GM21825 (cell line): ENCODE data around the gene ADORA1.

Experiments
- ATAC-seq: cut with Tn5 transposase; IDR thresholded peaks from one replicate; pipeline ENCODE4 v1.9.1; 2021; ENCODE audit warnings: mild to moderate bottlenecking, moderate library complexity; ENCODE audit not compliant: unreplicated experiment

ADORA1 gene

GRCh38 chr1:203127666-203128430, at the start of gene ADORA1:
Gene ADORA1, plus strand, starts transcription at chr1:203127726. Its CDS starts 1,116 bp downstream, at chr1:203128842.
- ATAC-seq: no peak

GRCh38 chr1:203077956-203078355, 49.6 kb upstream of the ADORA1 start:
- ATAC-seq: no peak

DNA sequence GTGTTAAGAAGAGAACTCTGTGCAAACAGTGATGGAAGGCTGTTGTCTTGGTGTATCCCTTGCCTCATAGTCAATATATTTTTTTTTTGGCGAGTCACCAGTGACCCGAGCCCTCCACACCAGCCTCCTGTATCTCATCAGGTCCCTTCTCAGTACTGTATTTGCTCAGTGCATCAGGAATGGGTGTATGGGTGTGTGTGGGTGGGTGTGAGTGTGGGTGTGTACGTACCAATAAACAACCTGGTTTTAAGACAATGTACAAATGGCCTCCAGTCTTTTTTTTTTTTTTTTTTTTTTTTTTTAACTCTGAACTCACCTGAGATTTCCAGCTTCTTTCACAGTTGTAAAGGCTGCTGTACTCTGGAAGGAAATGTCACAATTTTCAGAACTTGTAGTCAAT, 49.0 kb upstream of the ADORA1 start:
- ATAC-seq: no peak

DNA sequence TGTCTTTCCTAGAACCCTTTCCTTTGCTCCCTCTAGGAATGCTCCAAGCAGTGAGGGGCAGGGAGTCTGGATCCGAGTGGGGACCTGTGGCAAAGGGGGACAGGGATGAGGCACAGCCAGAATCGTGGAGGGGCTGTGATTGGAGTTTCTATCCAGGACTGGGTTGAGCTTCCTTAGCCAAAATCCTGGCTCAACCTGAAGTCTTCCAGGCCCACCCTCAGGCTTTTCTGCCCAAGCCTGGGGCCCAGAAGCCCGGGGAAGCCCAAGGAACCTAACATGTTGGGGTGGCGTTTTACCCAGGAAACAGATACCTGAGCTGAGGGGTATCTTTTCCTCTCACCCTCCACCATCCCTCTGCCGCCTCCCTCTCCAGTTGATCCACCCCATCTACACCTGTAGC, 47.1 kb upstream of the ADORA1 start:
- ATAC-seq: no peak

GRCh38 chr1:203081465-203082230, 45.9 kb upstream of the ADORA1 start:
- ATAC-seq: no peak

DNA sequence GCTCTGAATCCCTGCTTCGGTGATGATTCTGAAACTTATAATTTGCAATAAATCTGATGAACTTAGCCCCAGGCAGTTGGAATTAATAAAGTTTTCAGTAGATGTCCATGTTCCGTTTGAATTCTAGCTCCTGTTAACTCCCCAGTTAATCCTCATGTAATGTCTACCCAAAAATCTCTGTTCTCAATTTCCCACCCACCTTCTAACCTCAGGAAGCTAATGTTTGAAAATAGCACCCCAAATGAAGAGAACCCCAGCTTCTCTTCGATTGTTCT, 45.4 kb upstream of the ADORA1 start:
- ATAC-seq: no peak

GRCh38 chr1:203082571-203083462, 44.7 kb upstream of the ADORA1 start:
- no peak for ATAC-seq

GRCh38 chr1:203083463-203083921, 44.0 kb upstream of the ADORA1 start:
- no peak for ATAC-seq

- ATAC-seq: no peak
Measured at GRCh38 chr1:203084588-203085527, 42.7 kb upstream of the ADORA1 start.

DNA sequence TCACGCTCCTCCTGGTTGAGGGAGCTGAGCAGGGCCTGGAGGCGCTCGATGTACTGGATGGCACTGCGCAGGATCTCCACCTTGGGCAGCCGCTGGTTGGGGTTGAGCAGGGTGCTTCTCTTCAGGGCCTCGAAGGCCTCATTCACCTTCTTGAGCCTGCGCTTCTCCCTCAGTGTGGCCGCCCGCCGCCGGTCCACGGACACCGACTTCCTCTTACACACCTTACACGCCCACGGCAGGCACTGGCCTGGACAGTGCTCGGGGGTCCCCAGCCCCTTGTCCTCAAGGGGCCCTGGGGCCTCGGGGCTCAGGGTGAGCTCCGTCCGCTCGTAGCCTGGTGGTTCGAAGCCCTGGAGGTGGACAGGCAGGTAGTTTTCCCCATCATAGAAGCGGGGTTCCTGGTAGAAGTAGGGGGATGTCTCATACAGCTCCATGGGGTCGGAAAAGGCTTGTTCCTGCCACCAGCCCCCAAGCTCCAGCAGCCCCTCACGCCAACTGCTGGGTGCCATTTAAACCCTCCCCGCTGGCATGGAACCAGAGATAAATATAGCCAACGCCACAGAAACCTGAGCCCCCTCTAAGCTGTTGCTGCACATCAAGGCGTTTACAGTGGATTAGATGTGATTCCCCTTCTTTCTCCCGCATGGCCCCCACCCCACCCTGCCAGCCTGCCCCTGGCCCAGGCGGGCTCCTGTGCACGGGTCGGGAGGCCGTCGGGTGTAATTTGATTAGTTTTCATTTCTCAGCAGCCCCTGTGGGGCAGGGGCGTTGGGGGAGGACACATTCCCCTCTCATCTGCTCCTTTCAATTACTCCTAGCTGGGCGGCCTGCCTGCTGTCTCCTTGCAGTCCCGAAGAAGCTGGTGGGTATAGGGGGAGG, 41.8 kb upstream of the ADORA1 start, which contains the start of gene MYOG:
Gene MYOG (minus strand): TSS at position 485 of the 879 bp plus-strand sequence. CDS start 51 bp downstream, at position 434.
- no peak for ATAC-seq

DNA sequence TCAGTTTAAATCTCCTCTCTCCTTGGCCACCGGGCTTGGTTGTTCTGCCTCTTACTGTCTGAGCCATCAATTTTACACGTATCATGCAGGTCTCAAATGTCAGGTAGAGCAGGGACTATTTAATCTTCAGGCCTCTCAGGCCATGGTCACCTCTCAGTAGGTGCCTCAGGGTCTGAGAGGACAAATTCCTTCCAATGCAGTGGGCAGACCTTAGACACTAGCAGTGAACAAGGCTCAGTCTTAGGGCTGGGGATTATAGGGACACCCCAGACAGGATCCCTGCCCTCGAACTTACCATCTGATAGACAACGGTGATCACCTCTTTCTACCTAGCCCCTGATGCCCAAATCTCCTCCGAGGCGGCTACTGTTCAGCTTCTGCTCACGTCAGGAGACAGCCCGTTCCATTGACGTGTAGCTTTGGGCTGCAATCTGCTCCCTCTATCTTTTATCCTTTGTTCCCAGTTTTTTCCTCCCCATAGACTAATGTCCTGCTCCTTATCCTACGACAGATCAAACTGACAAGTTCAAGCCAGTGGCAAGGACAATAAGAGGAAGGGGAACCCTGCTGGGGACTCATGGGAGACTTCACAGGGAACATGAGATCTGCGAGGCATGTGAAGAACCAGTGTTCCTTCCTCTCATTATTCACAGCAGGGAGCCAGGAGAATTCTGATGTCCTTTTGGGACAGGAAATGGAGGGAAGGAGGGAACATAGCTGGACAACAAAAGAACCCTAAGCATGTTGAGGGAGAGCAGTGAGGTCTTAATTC, 40.3 kb upstream of the ADORA1 start:
- ATAC-seq: no peak

GRCh38 chr1:203088441-203088840, 39.1 kb upstream of the ADORA1 start:
- no peak for ATAC-seq

- ATAC-seq: no peak
Measured at GRCh38 chr1:203089001-203089650, 38.4 kb upstream of the ADORA1 start.

- no peak for ATAC-seq
Measured at GRCh38 chr1:203089651-203090045, 37.9 kb upstream of the ADORA1 start.

GRCh38 chr1:203090421-203091198, 36.9 kb upstream of the ADORA1 start:
- ATAC-seq: no peak

- ATAC-seq: no peak
Measured at GRCh38 chr1:203091199-203091477, 36.4 kb upstream of the ADORA1 start.

GRCh38 chr1:203091761-203092330, 35.7 kb upstream of the ADORA1 start:
- ATAC-seq: no peak
